ENCODE results near the gene PLP2. TPM values are rescaled to one million over a fixed set of nuclear protein-coding genes. Genes with fewer than 3 reads are reported as not detected.

The PLP2 gene
- total and polyA plus RNA-seq, 2 of the 13 experiments (the other 11 are each of a cell fraction or from before 2014, with no cell fraction given): 0.40 to 3.6 TPM

- TF ChIP-seq ZNF792 (CRISPR knock-in tag; IDR thresholded peaks at IDR 0.05) (0 out of 2 replicates have a peak, but pooled peaks have one; percentile 43), TAF15 (IDR thresholded peaks at IDR 0.05; ENCODE audit: low read depth, low read length, poor library complexity, severe bottlenecking) (no peak), ZNF326 (CRISPR knock-in tag; IDR thresholded peaks at IDR 0.05; ENCODE audit: borderline replicate concordance) (no peak), ZNF251 (CRISPR knock-in tag; IDR thresholded peaks at IDR 0.05) (no peak), ZNF383 (CRISPR knock-in tag; IDR thresholded peaks at IDR 0.05; ENCODE audit: borderline replicate concordance) (no peak), MTF2 (CRISPR knock-in tag; IDR thresholded peaks at IDR 0.05; ENCODE audit: borderline replicate concordance) (no peak), ZNF414 (CRISPR knock-in tag; IDR thresholded peaks at IDR 0.05) (0 out of 2 replicates have a peak, but pooled peaks have one; percentile 34), ZFP36 (IDR thresholded peaks at IDR 0.05; ENCODE audit: borderline replicate concordance, low read depth, low read length, partially characterized antibody) (no peak), PHF5A (CRISPR knock-in tag; IDR thresholded peaks at IDR 0.05; ENCODE audit: low read depth, unreplicated experiment) (no peak), SRY (CRISPR knock-in tag; IDR thresholded peaks at IDR 0.05) (no peak), ZNF552 (CRISPR knock-in tag; IDR thresholded peaks at IDR 0.05; ENCODE audit: borderline replicate concordance) (no peak), CTCF (CRISPR knock-in tag; IDR thresholded peaks at IDR 0.05) (peak; percentile 84), GABPB1 (CRISPR knock-in tag; IDR thresholded peaks at IDR 0.05) (peak; percentile 65), ZNF646 (CRISPR knock-in tag; IDR thresholded peaks at IDR 0.05) (no peak), SKIL (CRISPR knock-in tag; IDR thresholded peaks at IDR 0.05; ENCODE audit: borderline replicate concordance) (no peak), PRPF4 (IDR thresholded peaks at IDR 0.05; ENCODE audit: low read depth, low read length, poor library complexity, severe bottlenecking) (no peak), PHF21A (CRISPR knock-in tag; IDR thresholded peaks at IDR 0.05) (peak; percentile 43; the same call in 1 of the 2 replicates)
Measured at GRCh38 chrX:49186125-49187027, 14.7 kb downstream of the PLP2 start, which contains the start of gene PRICKLE3 (continued).
